IMR-90 (cell line): Measurements from ENCODE around the gene TUFM. TPM values are rescaled to one million over a fixed set of nuclear protein-coding genes. Genes with fewer than 3 reads are reported as not detected.

Source experiments
- ATAC-seq: fragments of 200-7000 bp; cut with Tn5 transposase; 2 replicates; pipeline ENCODE4 v1.9.1; 2020; ENCODE audit warnings: low read depth, mild to moderate bottlenecking, moderate library complexity
- BruUV-seq: library from RNA; stranded (reverse); fragments of 400-500 nt; replicated peaks from 2 replicates; lab custom pipeline; 2021; lab: Mats Ljungman, UMichigan
- CTCF ChIA-PET: fragments of 300-600 bp; formaldehyde crosslinking; extraction: SDS; loops from one replicate; lab custom pipeline; 2021; ENCODE audit warnings: antibody characterized with exemption; lab: Yijun Ruan, JAX
- POLR2A ChIA-PET: fragments of 300-600 bp; sonication (Branson Sonifier 250); formaldehyde crosslinking; loops from one replicate; lab custom pipeline; 2022; ENCODE audit warnings: antibody characterized with exemption; ENCODE audit not compliant: unreplicated experiment; lab: Charles Lee
- DNase-seq: peaks from one replicate; pipeline ENCODE4 v3.0.0; 2013
- H2AFZ ChIP-seq: replicated peaks from 2 replicates; pipeline ENCODE3; 2013; ENCODE audit warnings: low read length, mild to moderate bottlenecking; ENCODE audit not compliant: poor library complexity
- H2AK5ac ChIP-seq: 2 replicates; pipeline ENCODE4 v1.6.1; 2013; ENCODE audit warnings: low read depth, low read length, inconsistent platforms
- H2AK9ac ChIP-seq: replicated peaks from 2 replicates; pipeline ENCODE3; 2013; ENCODE audit warnings: mild to moderate bottlenecking, low read depth, low read length, moderate library complexity; ENCODE audit not compliant: poor library complexity
- H2BK120ac ChIP-seq: 2 replicates; pipeline ENCODE4 v1.6.1; 2013; ENCODE audit warnings: low read depth, low read length, inconsistent platforms
- H2BK15ac ChIP-seq: 3 replicates; pipeline ENCODE4 v1.6.1; 2013; ENCODE audit warnings: low read depth, low read length, inconsistent platforms
- H2BK20ac ChIP-seq: 2 replicates; pipeline ENCODE4 v1.6.1; 2013; ENCODE audit warnings: low read depth, mild to moderate bottlenecking, inconsistent platforms, low read length, moderate library complexity
- H2BK5ac ChIP-seq: 2 replicates; pipeline ENCODE4 v1.6.1; 2013; ENCODE audit warnings: mild to moderate bottlenecking, low read depth, low read length, inconsistent platforms; ENCODE audit not compliant: poor library complexity, severe bottlenecking
- H3K14ac ChIP-seq: replicated peaks from 2 replicates; pipeline ENCODE4 v1.6.1; 2013; ENCODE audit warnings: low read depth, low read length, inconsistent platforms
- H3K18ac ChIP-seq: 2 replicates; pipeline ENCODE4 v1.6.1; 2013; ENCODE audit warnings: low read depth, low read length, control low read depth
- H3K23ac ChIP-seq: 2 replicates; pipeline ENCODE4 v1.6.1; 2013; ENCODE audit warnings: low read depth, low read length, inconsistent platforms
- H3K27ac ChIP-seq: 2 replicates; pipeline ENCODE4 v1.5.1; 2013; ENCODE audit warnings: mild to moderate bottlenecking, control low read depth, low read length; ENCODE audit not compliant: insufficient read depth
- H3K27me3 ChIP-seq: 2 replicates; pipeline ENCODE4 v1.6.1; 2013; ENCODE audit warnings: low read length; ENCODE audit not compliant: control insufficient read depth, insufficient read depth
- H3K36me3 ChIP-seq: 2 replicates; pipeline ENCODE4 v1.6.1; 2013; ENCODE audit warnings: low read length, mixed read lengths; ENCODE audit not compliant: control insufficient read depth, insufficient read depth
- H3K4ac ChIP-seq: 2 replicates; pipeline ENCODE4 v1.6.1; 2013; ENCODE audit warnings: low read depth, low read length, inconsistent platforms
- H3K4me1 ChIP-seq: 2 replicates; pipeline ENCODE4 v1.6.1; 2013; ENCODE audit warnings: low read length, mixed read lengths; ENCODE audit not compliant: control insufficient read depth, insufficient read depth
- H3K4me2 ChIP-seq: 2 replicates; pipeline ENCODE4 v1.6.1; 2013; ENCODE audit warnings: low read depth, mild to moderate bottlenecking, control low read depth, low read length, moderate library complexity
- H3K4me3 ChIP-seq: 2 replicates; pipeline ENCODE4 v1.5.1; 2013; ENCODE audit warnings: low read depth, mild to moderate bottlenecking, control low read depth, low read length, moderate library complexity; ENCODE audit not compliant: insufficient read depth
- H3K56ac ChIP-seq: 2 replicates; pipeline ENCODE4 v1.6.1; 2013; ENCODE audit warnings: low read length, inconsistent platforms; ENCODE audit not compliant: insufficient read depth; ENCODE audit errors: extremely low read depth
- H3K79me1 ChIP-seq, 2 experiments: 2 replicates each; pipeline ENCODE4 v1.6.1; 2013; ENCODE audit warnings: low read length in 2 of 2, inconsistent platforms in 1 of 2, low read depth in 1 of 2
- H3K9ac ChIP-seq: 2 replicates; pipeline ENCODE4 v1.6.1; 2013; ENCODE audit warnings: low read depth, low read length, control low read depth
- H3K9me1 ChIP-seq: 2 replicates; pipeline ENCODE4 v1.6.1; 2013; ENCODE audit warnings: low read length, inconsistent platforms; ENCODE audit not compliant: insufficient read depth
- H3K9me3 ChIP-seq: 2 replicates; pipeline ENCODE4 v1.6.1; 2013; ENCODE audit warnings: low read length; ENCODE audit not compliant: control insufficient read depth, insufficient read depth
- H4K20me1 ChIP-seq: 2 replicates; pipeline ENCODE4 v1.6.1; 2013; ENCODE audit warnings: low read length, inconsistent platforms; ENCODE audit not compliant: insufficient read depth
- H4K5ac ChIP-seq: 2 replicates; pipeline ENCODE4 v1.6.1; 2013; ENCODE audit warnings: mild to moderate bottlenecking, low read depth, low read length, control low read depth
- H4K8ac ChIP-seq, 2 experiments: 2 replicates each; pipeline ENCODE4 v1.6.1; 2013; ENCODE audit warnings: low read depth in 2 of 2, low read length in 2 of 2, control low read depth in 1 of 2, inconsistent platforms in 1 of 2
- H4K91ac ChIP-seq: 2 replicates; pipeline ENCODE4 v1.6.1; 2013; ENCODE audit warnings: low read depth, low read length, inconsistent platforms; ENCODE audit not compliant: insufficient read depth
- CEBPB ChIP-seq: IDR thresholded peaks from 2 replicates; pipeline ENCODE4 v1.6.1; 2012; ENCODE audit warnings: low read depth, low read length, improper control_type of control experiment
- MAZ ChIP-seq: IDR thresholded peaks from 2 replicates; pipeline ENCODE4 v1.6.1; 2012; ENCODE audit warnings: low read depth, mild to moderate bottlenecking, low read length, improper control_type of control experiment, moderate library complexity, borderline replicate concordance
- USF2 ChIP-seq: fragments of 150-350 bp; IDR thresholded peaks from 2 replicates; pipeline ENCODE4 v1.6.1; 2017; ENCODE audit warnings: mild to moderate bottlenecking, antibody characterized with exemption, low read length, low read depth
- WGBS, 2 experiments: methylation state at CpG; one replicate each; pipeline versions ENCODE4 v1.1.5 to v1.1.7; 2013; ENCODE audit warnings: missing lambda C conversion rate in 2 of 2; ENCODE audit not compliant: insufficient read length in 1 of 2; ENCODE audit errors: extremely low coverage in 2 of 2; 5-methylcytosine and 5-hydroxymethylcytosine counted together
- dilution Hi-C: fragments of 300-500 bp; cut with HindIII; formaldehyde crosslinking; loops from one replicate; pipeline ENCODE4 v1.14.3; 2018; ENCODE audit warnings: low sequenced_read_pairs; ENCODE audit not compliant: unreplicated experiment
- in situ Hi-C: fragments of 300-500 bp; cut with MboI; formaldehyde crosslinking; loops from 3 replicates; pipeline ENCODE4 v1.14.3; 2019; ENCODE audit warnings: low sequenced_read_pairs, inconsistent platforms, mixed read lengths
- intact Hi-C: fragments of 100-400 bp; cut with micrococcal nuclease; formaldehyde crosslinking; loops from 2 replicates; pipeline ENCODE4 v1.10.0; 2022
- polyA plus RNA-seq, 3 experiments: library from polyadenylated mRNA; depleted of rRNA; stranded (reverse); fragments of >200 nt; gene quantifications; 2 replicates each; pipeline ENCODE4 v1.2.3, GENCODE V29; 2012; ENCODE audit warnings: low replicate concordance in 1 of 3
- total RNA-seq: library from RNA; depleted of rRNA; stranded (reverse); fragments of >200 nt; gene quantifications from 2 replicates; pipeline ENCODE4 v1.2.3, GENCODE V29; 2012

The TUFM gene
- total and polyA plus RNA-seq, 2 of the 4 experiments (the other 2 are of a cell fraction) = 80.3 to 126 TPM

DNA sequence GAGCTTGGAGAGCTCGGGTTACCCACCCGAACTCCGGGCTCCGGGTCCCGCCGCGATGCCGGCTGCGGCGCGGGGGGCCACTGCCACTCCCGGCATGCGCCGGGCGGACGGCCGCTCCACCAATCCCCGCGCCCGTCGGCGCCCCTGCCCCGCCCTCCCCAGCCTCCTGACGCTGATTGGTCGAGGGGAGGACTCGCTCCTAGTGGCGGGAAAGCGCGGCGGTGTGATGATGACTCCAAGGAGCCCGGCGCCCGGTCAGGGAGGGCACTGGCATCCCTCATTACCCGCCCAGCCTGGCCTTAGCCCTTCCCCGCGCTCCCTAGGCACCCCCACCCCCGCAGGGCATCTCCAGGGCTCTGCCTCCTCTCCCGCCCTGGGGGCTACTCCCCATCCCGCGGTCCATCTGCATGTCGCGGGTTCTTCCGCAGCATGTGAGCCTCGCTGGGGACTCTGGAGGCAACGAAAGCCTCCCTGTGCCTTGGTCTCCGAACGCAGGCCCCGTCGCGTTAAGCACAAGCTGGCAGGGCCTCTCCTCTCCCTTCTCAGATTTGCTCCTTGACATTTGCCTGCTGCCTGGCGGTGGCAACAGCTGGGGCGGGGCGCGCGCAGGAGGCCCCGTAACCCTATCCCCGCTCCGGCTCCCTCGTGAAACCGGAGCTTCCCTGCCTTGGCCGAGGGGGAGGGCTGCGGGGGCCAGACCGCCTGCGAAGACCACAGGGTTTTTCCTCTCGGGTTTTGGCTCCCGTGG, 33.9 kb upstream of the TUFM start:
- peak overlapping the region; percentile 82; the same call in 1 of the 2 replicates for H3K56ac ChIP-seq
- no peak overlapping the region for H4K91ac ChIP-seq
- peak overlapping the region; percentile 4; the same call in 1 of the 2 replicates for H2BK120ac ChIP-seq
- in situ Hi-C loops = loop anchor here (5.0 kb wide), 1 partner anchor 42 kb away; no protein-coding TSS in a partner anchor
- H2AK5ac ChIP-seq = no peak overlapping the region; the same call in 1 of the 2 replicates
- H3K4ac ChIP-seq = peak overlapping the region; percentile 61
- peak overlapping the region; percentile 95 for H2AFZ ChIP-seq
- H2AK9ac ChIP-seq = peak overlapping the region; percentile 98
- intact Hi-C loops = loop anchor here (5.0 kb wide), 1 partner anchor 37 kb away; no protein-coding TSS in a partner anchor
- H3K27ac ChIP-seq = peak overlapping the region; percentile 28; the same call in 1 of the 2 replicates
- peak overlapping the region; percentile 71 for H3K4me3 ChIP-seq
- ChIA-PET POLR2A (no interaction called here), CTCF (no interaction called here)
- TF ChIP-seq MAZ = peak; percentile 53; the same call in 1 of the 2 replicates
- TF ChIP-seq USF2 = 0 out of 2 replicates have a peak, but pooled peaks have one; percentile 9
- no peak for TF ChIP-seq CEBPB
- H3K9me3 ChIP-seq = no peaks in the 10 kb centered on the region
- WGBS, 2 experiments = 0% methylated on average over 17 of the region's 66 CpGs; no CpG with 5 or more reads in 1 of the 2 experiments
- no TSS peak for BruUV-seq
- ATAC-seq (peak; percentile 99), DNase-seq (peak; percentile 78)
- peaks cover 7% of the 10 kb centered on the region; the same call in 1 of the 2 replicates for H3K9me1 ChIP-seq
- no peaks in the 10 kb centered on the region for H3K27me3 ChIP-seq
- H3K14ac ChIP-seq = peak overlapping the region; percentile 85
- no peak overlapping the region for H2BK20ac ChIP-seq
- H4K8ac ChIP-seq = peak overlapping the region; percentile 79 to 83
- H2BK5ac ChIP-seq = no peak overlapping the region
- peaks cover 7% of the 10 kb centered on the region; the same call in 1 of the 2 replicates for H3K4me1 ChIP-seq
- H4K5ac ChIP-seq = no peak overlapping the region
- H3K18ac ChIP-seq = no peak overlapping the region
- H3K4me2 ChIP-seq = peak overlapping the region; percentile 89
- no peak overlapping the region for H2BK15ac ChIP-seq
- peak overlapping the region; percentile 67 for H3K9ac ChIP-seq
- no peaks in the 10 kb centered on the region for H4K20me1 ChIP-seq
- no peaks in the 10 kb centered on the region for H3K36me3 ChIP-seq
- dilution Hi-C loops = no loop called here
- peaks cover 4 to 13% of the 10 kb centered on the region in 2 experiments; a peak in 2 of 4 replicates for H3K79me1 ChIP-seq
- peak overlapping the region; percentile 88 for H3K23ac ChIP-seq
